Activated CD8-positive, alpha-beta memory T cell treated with anti-CD3 and anti-CD28 coated beads, Interleukin-2, amount 50 U/mL, for 24 hours (primary cell): ENCODE data around the gene IRF5.
"Not testable (repeated sequence)": the region's sequence is repeated elsewhere in the genome, so short reads cannot be mapped to it uniquely, and the experiment has no call there.

Experiments
- DNase-seq: peaks from one replicate; pipeline ENCODE4 v3.0.0-alpha.2; 2020; ENCODE audit errors: extremely low read depth

Gene IRF5

GRCh38 chr7:128961030-128961659 lies 23.4 kb downstream of the IRF5 start:
- DNase-seq, result no peak

- DNase-seq, result no peak
Measured at GRCh38 chr7:128962899-128963298, 25.2 kb downstream of the IRF5 start.

GRCh38 chr7:128963327-128963757 lies 25.6 kb downstream of the IRF5 start:
- no peak for DNase-seq

GRCh38 chr7:128968624-128969023 lies 30.9 kb downstream of the IRF5 start:
- no peak for DNase-seq

- DNase-seq, result no peak
Measured at GRCh38 chr7:128974241-128974934, 36.7 kb downstream of the IRF5 start.

GRCh38 chr7:128982105-128982504 lies 44.4 kb downstream of the IRF5 start:
- DNase-seq, result no peak

GRCh38 chr7:128985660-128986059 lies 47.9 kb downstream of the IRF5 start:
- no peak for DNase-seq

GRCh38 chr7:128986609-128987008 lies 48.9 kb downstream of the IRF5 start:
- DNase-seq, result no peak

- no peak for DNase-seq
Measured at GRCh38 chr7:128988372-128988771, 50.6 kb downstream of the IRF5 start.

- DNase-seq, result no peak
Measured at GRCh38 chr7:128989961-128990360, 52.2 kb downstream of the IRF5 start.

GRCh38 chr7:128993419-128993818 lies 55.7 kb downstream of the IRF5 start:
- DNase-seq, result no peak

- not testable (repeated sequence) for DNase-seq
Measured at GRCh38 chr7:128994560-128994959, 56.8 kb downstream of the IRF5 start.

- DNase-seq, result no peak
Measured at GRCh38 chr7:128997181-128997580, 59.5 kb downstream of the IRF5 start.
